ENCODE data around the gene GOLPH3. TPM values are rescaled to one million over a fixed set of nuclear protein-coding genes. Genes with fewer than 3 reads are reported as not detected.

The GOLPH3 gene
- total RNA-seq, 1 experiment from 2014 or later = 46.2 TPM

DNA sequence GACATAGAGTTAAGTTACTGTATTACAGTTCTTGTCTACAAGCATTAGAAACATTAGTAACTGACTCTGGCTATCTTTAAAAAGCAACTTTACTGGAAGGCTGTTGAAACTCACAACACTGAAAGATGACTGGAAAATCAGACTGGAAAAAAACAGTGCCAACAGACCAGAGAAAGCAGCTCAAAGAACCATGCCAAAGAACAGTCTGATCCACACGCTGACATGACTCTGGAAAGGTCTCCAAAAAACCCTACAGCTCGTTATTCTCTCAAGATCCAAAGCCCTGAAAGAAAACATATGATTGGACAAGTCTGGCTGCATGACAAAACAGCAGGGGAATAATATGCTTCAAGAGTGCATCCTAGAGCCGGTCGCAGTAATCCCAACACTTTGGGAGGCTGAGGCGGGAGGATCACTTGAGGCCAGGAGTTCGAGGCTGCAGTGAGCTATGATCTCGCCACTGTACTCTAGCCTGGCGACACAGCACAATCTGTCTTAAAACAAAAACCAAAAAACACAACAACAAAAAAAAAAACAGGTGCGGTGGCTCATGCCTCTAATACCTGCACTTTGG lies 5.6 kb downstream of the GOLPH3 start:
- ATAC-seq (no peak), DNase-seq (no peak)
- H2AFZ ChIP-seq (ENCODE audit: low read length) = no peak overlapping the region
- no TSS peak for BruUV-seq (replicated peaks)
- H3K27me3 ChIP-seq (ENCODE audit: low read length) = no peaks in the 10 kb centered on the region
- H3K9me2 ChIP-seq (replicated peaks; ENCODE audit: low read length) = no peaks in the 10 kb centered on the region
- H3K4me3 ChIP-seq (ENCODE audit: low read length) = no peak overlapping the region
- peaks cover 98% of the 10 kb centered on the region for H3K79me2 ChIP-seq (ENCODE audit: low read length)
- H3K4me1 ChIP-seq (ENCODE audit: insufficient read depth, low read length) = peaks cover 20% of the 10 kb centered on the region
- H3F3A ChIP-seq (ENCODE audit: low read length, unreplicated experiment) = no peaks in the 10 kb centered on the region
- no peak overlapping the region for H3K9ac ChIP-seq (ENCODE audit: low read length)
- peaks cover 46% of the 10 kb centered on the region for H4K20me1 ChIP-seq (ENCODE audit: low read length)
- TF ChIP-seq, protein P1, sequence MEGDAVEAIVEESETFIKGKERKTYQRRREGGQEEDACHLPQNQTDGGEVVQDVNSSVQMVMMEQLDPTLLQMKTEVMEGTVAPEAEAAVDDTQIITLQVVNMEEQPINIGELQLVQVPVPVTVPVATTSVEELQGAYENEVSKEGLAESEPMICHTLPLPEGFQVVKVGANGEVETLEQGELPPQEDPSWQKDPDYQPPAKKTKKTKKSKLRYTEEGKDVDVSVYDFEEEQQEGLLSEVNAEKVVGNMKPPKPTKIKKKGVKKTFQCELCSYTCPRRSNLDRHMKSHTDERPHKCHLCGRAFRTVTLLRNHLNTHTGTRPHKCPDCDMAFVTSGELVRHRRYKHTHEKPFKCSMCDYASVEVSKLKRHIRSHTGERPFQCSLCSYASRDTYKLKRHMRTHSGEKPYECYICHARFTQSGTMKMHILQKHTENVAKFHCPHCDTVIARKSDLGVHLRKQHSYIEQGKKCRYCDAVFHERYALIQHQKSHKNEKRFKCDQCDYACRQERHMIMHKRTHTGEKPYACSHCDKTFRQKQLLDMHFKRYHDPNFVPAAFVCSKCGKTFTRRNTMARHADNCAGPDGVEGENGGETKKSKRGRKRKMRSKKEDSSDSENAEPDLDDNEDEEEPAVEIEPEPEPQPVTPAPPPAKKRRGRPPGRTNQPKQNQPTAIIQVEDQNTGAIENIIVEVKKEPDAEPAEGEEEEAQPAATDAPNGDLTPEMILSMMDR (conservative IDR thresholded peaks at IDR 0.05; ENCODE audit: low read depth, low read length) = no peak
- no peak for TF ChIP-seq EZH2phosphoT487 (IDR thresholded peaks at IDR 0.05; ENCODE audit: borderline replicate concordance, low read length)
- TF ChIP-seq EZH2 (IDR thresholded peaks at IDR 0.05; ENCODE audit: low read length, unreplicated experiment) = no peak
- H3K27ac ChIP-seq (ENCODE audit: low read length) = no peak overlapping the region
- no peaks in the 10 kb centered on the region for H3K9me3 ChIP-seq (ENCODE audit: low read length)
- CTCF ChIA-PET = no interaction called here
- no peak overlapping the region for H3K4me2 ChIP-seq (ENCODE audit: low read length)
- H3K36me3 ChIP-seq (ENCODE audit: low read depth, low read length) = peaks cover 35% of the 10 kb centered on the region
- POLR2A ChIA-PET (ENCODE audit: unreplicated experiment) = no interaction called here
- intact Hi-C loops (cut with micrococcal nuclease) = no loop called here

DNA sequence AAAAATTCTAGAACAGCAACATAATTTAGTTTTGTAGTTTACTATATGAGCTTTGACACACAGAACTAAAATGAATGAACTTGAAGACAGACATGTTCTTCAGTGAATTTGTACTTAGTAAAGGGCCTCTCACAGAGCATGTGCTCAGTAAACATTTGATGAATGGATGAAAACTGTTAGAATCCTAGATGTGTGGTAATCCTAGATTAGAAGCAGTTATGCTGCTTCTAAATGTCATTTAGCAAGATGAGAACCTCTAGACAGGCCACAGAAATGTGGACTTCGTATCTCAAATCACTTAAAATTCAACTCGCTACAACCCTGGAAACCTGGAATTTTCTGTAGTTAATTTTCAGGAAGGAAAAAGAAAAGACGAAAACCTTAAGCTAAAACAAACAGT lies 8.5 kb downstream of the GOLPH3 start:
- TF ChIP-seq, protein P1 (conservative IDR thresholded peaks at IDR 0.05; ENCODE audit: low read depth, low read length) = no peak
- TF ChIP-seq EZH2 (IDR thresholded peaks at IDR 0.05; ENCODE audit: low read length, unreplicated experiment) (no peak), EZH2phosphoT487 (IDR thresholded peaks at IDR 0.05; ENCODE audit: borderline replicate concordance, low read length) (no peak)
- peaks cover 27% of the 10 kb centered on the region for H3K36me3 ChIP-seq (ENCODE audit: low read depth, low read length)
- H3F3A ChIP-seq (ENCODE audit: low read length, unreplicated experiment) = no peaks in the 10 kb centered on the region
- no peak for ATAC-seq
- CTCF ChIA-PET = no interaction called here
- peaks cover 93% of the 10 kb centered on the region for H3K79me2 ChIP-seq (ENCODE audit: low read length)
- peaks cover 23% of the 10 kb centered on the region for H4K20me1 ChIP-seq (ENCODE audit: low read length)
- no peaks in the 10 kb centered on the region for H3K9me3 ChIP-seq (ENCODE audit: low read length)
- intact Hi-C loops (cut with micrococcal nuclease) = no loop called here
- H3K4me2 ChIP-seq (ENCODE audit: low read length) = no peak overlapping the region
- H3K4me1 ChIP-seq (ENCODE audit: insufficient read depth, low read length) = peaks cover 6% of the 10 kb centered on the region
- H3K4me3 ChIP-seq (ENCODE audit: low read length) = no peak overlapping the region
- no peak overlapping the region for H3K27ac ChIP-seq (ENCODE audit: low read length)
- H2AFZ ChIP-seq (ENCODE audit: low read length) = no peak overlapping the region
- POLR2A ChIA-PET (ENCODE audit: unreplicated experiment) = no interaction called here
- DNase-seq = no peak
- no peaks in the 10 kb centered on the region for H3K9me2 ChIP-seq (replicated peaks; ENCODE audit: low read length)
- no peak overlapping the region for H3K9ac ChIP-seq (ENCODE audit: low read length)
- no TSS peak for BruUV-seq (replicated peaks)
- no peaks in the 10 kb centered on the region for H3K27me3 ChIP-seq (ENCODE audit: low read length)

DNA sequence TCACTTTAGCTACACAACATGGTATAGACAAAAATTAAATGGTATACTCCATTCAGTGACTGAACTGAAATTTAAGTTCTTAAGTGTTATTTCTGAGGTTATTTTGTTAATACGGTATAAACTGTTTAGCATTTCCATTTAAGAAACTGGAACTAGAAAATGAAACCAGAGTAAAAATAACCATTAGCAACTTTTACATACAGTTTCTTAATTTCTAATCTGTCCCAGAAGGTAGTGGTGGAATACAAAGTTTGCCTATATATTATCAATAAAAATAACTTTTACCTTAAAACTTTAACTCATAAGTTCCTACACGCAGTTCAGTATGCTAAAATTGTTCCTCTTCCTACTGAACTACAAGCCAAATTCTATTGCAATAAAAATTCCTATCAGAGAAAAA lies 10.3 kb downstream of the GOLPH3 start:
- Histone ChIP-seq H3K27me3 (ENCODE audit: low read length) (no peaks in the 10 kb centered on the region), H3K9me2 (replicated peaks; ENCODE audit: low read length) (no peaks in the 10 kb centered on the region), H3F3A (ENCODE audit: low read length, unreplicated experiment) (no peaks in the 10 kb centered on the region), H3K36me3 (ENCODE audit: low read depth, low read length) (peaks cover 15% of the 10 kb centered on the region), H3K4me1 (ENCODE audit: insufficient read depth, low read length) (no peaks in the 10 kb centered on the region), H3K4me3 (ENCODE audit: low read length) (no peak overlapping the region), H3K9me3 (ENCODE audit: low read length) (no peaks in the 10 kb centered on the region), H4K20me1 (ENCODE audit: low read length) (peaks cover 23% of the 10 kb centered on the region; the same call in 1 of the 2 replicates), H3K9ac (ENCODE audit: low read length) (no peak overlapping the region), H3K27ac (ENCODE audit: low read length) (no peak overlapping the region), H3K79me2 (ENCODE audit: low read length) (peaks cover 93% of the 10 kb centered on the region), H3K4me2 (ENCODE audit: low read length) (no peak overlapping the region), H2AFZ (ENCODE audit: low read length) (no peak overlapping the region)
- POLR2A ChIA-PET (ENCODE audit: unreplicated experiment) = no interaction called here
- no TSS peak for BruUV-seq (replicated peaks)
- no peak for DNase-seq
- no peak for ATAC-seq
- CTCF ChIA-PET = no interaction called here
- TF ChIP-seq, protein P1 (conservative IDR thresholded peaks at IDR 0.05; ENCODE audit: low read depth, low read length) = no peak
- TF ChIP-seq EZH2phosphoT487 (IDR thresholded peaks at IDR 0.05; ENCODE audit: borderline replicate concordance, low read length) (no peak), EZH2 (IDR thresholded peaks at IDR 0.05; ENCODE audit: low read length, unreplicated experiment) (no peak)
- intact Hi-C loops (cut with micrococcal nuclease) = no loop called here

Data from PC-3 (cell line).